ENCODE data around the gene UBE2U.

DNA sequence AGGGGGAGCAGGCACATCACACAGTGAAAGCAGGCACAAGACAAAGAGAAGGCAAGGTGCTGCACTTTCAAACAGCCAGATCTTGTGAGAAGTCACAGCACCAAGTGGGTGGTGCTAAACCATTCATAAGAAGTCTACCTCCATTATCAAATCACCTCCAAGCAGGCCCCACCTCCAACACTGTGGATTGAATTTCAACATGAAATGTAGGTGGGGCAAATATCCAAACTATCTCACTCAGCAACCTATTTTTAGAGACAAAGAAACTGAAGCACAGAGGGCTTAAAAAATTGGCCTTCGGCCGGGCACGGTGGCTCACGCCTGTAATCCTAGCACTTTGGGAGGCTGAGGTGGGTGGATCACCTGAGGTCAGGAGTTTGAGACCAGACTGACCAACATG is 90.4 kb downstream of the UBE2U start:
- TF ChIP-seq, protein P1, sequence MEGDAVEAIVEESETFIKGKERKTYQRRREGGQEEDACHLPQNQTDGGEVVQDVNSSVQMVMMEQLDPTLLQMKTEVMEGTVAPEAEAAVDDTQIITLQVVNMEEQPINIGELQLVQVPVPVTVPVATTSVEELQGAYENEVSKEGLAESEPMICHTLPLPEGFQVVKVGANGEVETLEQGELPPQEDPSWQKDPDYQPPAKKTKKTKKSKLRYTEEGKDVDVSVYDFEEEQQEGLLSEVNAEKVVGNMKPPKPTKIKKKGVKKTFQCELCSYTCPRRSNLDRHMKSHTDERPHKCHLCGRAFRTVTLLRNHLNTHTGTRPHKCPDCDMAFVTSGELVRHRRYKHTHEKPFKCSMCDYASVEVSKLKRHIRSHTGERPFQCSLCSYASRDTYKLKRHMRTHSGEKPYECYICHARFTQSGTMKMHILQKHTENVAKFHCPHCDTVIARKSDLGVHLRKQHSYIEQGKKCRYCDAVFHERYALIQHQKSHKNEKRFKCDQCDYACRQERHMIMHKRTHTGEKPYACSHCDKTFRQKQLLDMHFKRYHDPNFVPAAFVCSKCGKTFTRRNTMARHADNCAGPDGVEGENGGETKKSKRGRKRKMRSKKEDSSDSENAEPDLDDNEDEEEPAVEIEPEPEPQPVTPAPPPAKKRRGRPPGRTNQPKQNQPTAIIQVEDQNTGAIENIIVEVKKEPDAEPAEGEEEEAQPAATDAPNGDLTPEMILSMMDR (optimal IDR thresholded peaks at IDR 0.05 in 1 of 3, IDR thresholded peaks at IDR 0.05 in 1 of 3, conservative IDR thresholded peaks at IDR 0.05 in 1 of 3; ENCODE audit: extremely low read depth in 1 of 3, insufficient read depth in 2 of 3, low read length in 3 of 3), result no peak
- no peak for TF ChIP-seq EZH2 (IDR thresholded peaks at IDR 0.05; ENCODE audit: low read length)

Measured in keratinocyte (primary cell).